NB4 (cell line): Measurements from ENCODE around the gene TFAP2D.

Source experiments
- DNase-seq: peaks from one replicate; pipeline ENCODE4 v3.0.0; 2010; ENCODE audit warnings: low read depth
- H3K4me3 ChIP-seq: one replicate; pipeline ENCODE4 v1.5.1; 2011; ENCODE audit warnings: mild to moderate bottlenecking, low read depth, low read length, moderate library complexity
- CTCF ChIP-seq: IDR thresholded peaks from one replicate; pipeline ENCODE4 v1.5.1; 2012; ENCODE audit warnings: low read depth, low read length
- MAX ChIP-seq: IDR thresholded peaks from 2 replicates; pipeline ENCODE4 v1.6.1; 2011; ENCODE audit warnings: low read depth, low read length
- MYC ChIP-seq: IDR thresholded peaks from 2 replicates; pipeline ENCODE4 v1.6.1; 2011; ENCODE audit warnings: low read depth, low read length
- POLR2A ChIP-seq: IDR thresholded peaks from 2 replicates; pipeline ENCODE4 v1.6.1; 2011; ENCODE audit warnings: mild to moderate bottlenecking; ENCODE audit not compliant: insufficient read length; ENCODE audit errors: extremely low read depth

Gene TFAP2D

DNA sequence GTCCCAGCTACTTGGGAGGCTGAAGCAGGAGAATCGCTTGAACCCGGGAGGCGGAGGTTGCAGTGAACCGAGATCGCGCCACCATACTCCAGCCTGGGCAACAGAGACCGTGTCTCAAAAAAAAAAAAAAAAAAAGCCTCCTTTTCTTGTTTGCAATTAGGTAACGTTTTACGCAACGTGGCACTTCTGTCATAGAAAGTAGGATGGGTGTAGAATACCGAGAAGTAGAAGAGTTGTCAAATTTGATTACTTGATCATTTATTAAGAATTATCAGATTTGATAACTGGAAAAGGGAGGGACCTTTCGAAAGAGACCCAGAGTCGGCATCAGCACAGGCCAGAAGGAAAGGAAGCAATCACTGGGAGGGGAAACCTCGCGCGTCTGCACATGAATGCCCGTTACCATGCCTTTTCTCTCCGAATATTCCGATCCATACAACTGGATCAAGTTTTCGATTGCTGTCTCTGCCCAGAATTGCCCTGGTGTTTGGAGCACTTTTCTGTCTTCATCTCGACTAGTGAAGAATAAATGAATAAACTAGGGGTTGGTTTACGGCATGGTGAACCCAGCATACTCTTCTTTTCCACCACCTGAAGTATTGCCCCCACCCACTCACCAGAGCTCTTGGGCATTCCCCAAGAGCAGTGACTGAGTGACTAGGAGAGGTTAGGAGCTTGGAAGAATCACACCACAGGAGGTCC is 4.5 kb upstream of the TFAP2D start:
- DNase-seq, result no peak
- no peak overlapping the region for H3K4me3 ChIP-seq
- no peak for TF ChIP-seq MAX
- TF ChIP-seq CTCF, result no peak
- TF ChIP-seq POLR2A, result no peak
- TF ChIP-seq MYC, result no peak

DNA sequence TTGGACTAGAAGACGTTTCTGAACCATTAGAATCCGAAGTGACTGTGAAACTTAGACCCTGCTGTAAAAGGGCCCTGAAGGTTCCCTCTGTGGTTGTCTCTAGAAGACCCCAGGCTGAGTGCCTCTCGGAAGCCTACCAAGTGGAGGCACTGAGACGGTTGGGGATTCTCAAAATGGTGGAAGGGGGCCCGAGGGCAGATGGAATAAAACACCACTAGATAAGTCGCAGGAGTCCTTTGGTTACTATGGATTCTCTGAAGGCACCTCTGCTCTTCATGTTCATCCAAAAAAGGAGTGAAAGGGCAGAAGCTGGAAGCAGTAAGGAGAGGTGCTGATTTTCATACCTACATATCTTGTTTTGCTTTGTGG is 4.0 kb upstream of the TFAP2D start:
- TF ChIP-seq MYC (no peak), CTCF (no peak), MAX (no peak), POLR2A (no peak)
- no peak overlapping the region for H3K4me3 ChIP-seq
- no peak for DNase-seq

- DNase-seq, result no peak
- no peak overlapping the region for H3K4me3 ChIP-seq
- TF ChIP-seq MAX (no peak), CTCF (no peak), MYC (no peak), POLR2A (no peak)
These were observed 1.6 kb upstream of the TFAP2D start for GRCh38 chr6:50711686-50712085.

- DNase-seq, result no peak
- no peak overlapping the region for H3K4me3 ChIP-seq
- TF ChIP-seq MYC (no peak), MAX (no peak), POLR2A (no peak), CTCF (no peak)
These were observed 1.0 kb upstream of the TFAP2D start for GRCh38 chr6:50712291-50712690.

GRCh38 chr6:50713977-50714486 is 706 bp downstream of the TFAP2D start:
- TF ChIP-seq POLR2A, result no peak
- TF ChIP-seq MYC, result no peak
- TF ChIP-seq CTCF, result no peak
- no peak for TF ChIP-seq MAX
- DNase-seq, result no peak
- H3K4me3 ChIP-seq, result no peak overlapping the region
